ENCODE results near the gene GRIK2.

DNA sequence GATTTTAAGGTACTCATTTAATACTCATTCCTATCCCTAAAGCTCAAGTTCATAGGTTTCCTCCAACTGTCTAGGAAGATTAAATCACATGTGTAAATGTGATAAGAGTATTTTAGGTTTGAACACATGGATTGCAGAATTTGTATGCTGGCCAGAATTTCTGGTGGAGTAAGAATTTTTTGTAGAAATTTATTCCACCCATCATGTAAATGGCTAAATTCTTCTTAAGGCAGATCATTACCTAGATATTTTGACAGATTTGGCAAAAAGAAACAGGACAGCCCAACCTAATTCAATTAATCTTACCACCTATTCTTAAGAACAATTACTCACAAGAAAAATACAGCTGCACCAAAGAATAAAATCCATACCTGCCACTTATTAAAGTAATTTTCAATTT lies 261.6 kb downstream of the GRIK2 start:
- TF ChIP-seq POLR2A (IDR thresholded peaks at IDR 0.05) (no peak), CTCF (IDR thresholded peaks at IDR 0.05) (no peak)
